Measurements from ENCODE around the gene FAM78B.

DNA sequence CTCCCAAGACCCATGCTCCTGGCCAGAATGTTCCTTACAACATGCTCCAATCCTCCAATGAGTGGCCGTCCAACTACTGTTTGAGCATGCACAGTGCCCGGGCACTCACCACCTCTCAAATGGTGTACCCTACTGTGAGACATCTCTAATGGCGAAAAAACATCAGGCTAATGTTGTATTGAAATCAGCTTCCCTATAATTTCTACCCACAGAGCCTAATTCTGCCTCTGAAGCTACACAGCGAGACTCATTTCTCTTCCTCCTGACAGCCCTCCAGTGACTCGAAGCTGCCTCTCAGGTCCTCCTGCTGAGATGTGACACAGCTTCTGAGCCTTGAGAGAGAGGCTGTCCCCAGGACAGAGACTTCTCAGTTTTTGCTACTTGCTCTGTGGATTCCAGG lies 130.7 kb downstream of the FAM78B start:
- TF ChIP-seq EZH2 (IDR thresholded peaks at IDR 0.05; ENCODE audit: borderline replicate concordance) (no peak), EZH2phosphoT487 (IDR thresholded peaks at IDR 0.05; ENCODE audit: low read depth, severe bottlenecking, unreplicated experiment) (no peak)
- TF ChIP-seq, protein P1, sequence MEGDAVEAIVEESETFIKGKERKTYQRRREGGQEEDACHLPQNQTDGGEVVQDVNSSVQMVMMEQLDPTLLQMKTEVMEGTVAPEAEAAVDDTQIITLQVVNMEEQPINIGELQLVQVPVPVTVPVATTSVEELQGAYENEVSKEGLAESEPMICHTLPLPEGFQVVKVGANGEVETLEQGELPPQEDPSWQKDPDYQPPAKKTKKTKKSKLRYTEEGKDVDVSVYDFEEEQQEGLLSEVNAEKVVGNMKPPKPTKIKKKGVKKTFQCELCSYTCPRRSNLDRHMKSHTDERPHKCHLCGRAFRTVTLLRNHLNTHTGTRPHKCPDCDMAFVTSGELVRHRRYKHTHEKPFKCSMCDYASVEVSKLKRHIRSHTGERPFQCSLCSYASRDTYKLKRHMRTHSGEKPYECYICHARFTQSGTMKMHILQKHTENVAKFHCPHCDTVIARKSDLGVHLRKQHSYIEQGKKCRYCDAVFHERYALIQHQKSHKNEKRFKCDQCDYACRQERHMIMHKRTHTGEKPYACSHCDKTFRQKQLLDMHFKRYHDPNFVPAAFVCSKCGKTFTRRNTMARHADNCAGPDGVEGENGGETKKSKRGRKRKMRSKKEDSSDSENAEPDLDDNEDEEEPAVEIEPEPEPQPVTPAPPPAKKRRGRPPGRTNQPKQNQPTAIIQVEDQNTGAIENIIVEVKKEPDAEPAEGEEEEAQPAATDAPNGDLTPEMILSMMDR (IDR thresholded peaks at IDR 0.05; ENCODE audit: poor library complexity) = no peak
